Kidney epithelial cell (primary cell): ENCODE results near the gene NOL4L. TPM values are rescaled to one million over a fixed set of nuclear protein-coding genes. Genes with fewer than 3 reads are reported as not detected.
"Not testable (repeated sequence)": the region's sequence is repeated elsewhere in the genome, so short reads cannot be mapped to it uniquely, and the experiment has no call there.

Experiments used
- DNase-seq: peaks from one replicate; pipeline ENCODE4 v3.0.0-alpha.2; 2010; ENCODE audit warnings: low read depth
- H3K27me3 ChIP-seq: 2 replicates; pipeline ENCODE4 v1.6.0; 2011; ENCODE audit warnings: low read length; ENCODE audit not compliant: control insufficient read depth, insufficient read depth
- H3K36me3 ChIP-seq: 2 replicates; pipeline ENCODE4 v1.5.1; 2011; ENCODE audit warnings: low read length; ENCODE audit not compliant: control insufficient read depth, insufficient read depth
- H3K4me3 ChIP-seq: 2 replicates; pipeline ENCODE4 v1.5.1; 2011; ENCODE audit warnings: low read depth, mild to moderate bottlenecking, control low read depth, low read length
- CTCF ChIP-seq: IDR thresholded peaks from 2 replicates; pipeline ENCODE4 v1.5.1; 2011; ENCODE audit warnings: mild to moderate bottlenecking, moderate library complexity, low read length, control low read depth, inconsistent platforms; ENCODE audit not compliant: insufficient read depth, poor library complexity, severe bottlenecking
- total RNA-seq: library from RNA; depleted of rRNA; stranded (reverse); fragments of >200 nt; gene quantifications from 2 replicates; pipeline ENCODE4 v1.2.3, GENCODE V29; 2015

The NOL4L gene
- total RNA-seq, 1 donor from 2014 or later, result 31.4 TPM

DNA sequence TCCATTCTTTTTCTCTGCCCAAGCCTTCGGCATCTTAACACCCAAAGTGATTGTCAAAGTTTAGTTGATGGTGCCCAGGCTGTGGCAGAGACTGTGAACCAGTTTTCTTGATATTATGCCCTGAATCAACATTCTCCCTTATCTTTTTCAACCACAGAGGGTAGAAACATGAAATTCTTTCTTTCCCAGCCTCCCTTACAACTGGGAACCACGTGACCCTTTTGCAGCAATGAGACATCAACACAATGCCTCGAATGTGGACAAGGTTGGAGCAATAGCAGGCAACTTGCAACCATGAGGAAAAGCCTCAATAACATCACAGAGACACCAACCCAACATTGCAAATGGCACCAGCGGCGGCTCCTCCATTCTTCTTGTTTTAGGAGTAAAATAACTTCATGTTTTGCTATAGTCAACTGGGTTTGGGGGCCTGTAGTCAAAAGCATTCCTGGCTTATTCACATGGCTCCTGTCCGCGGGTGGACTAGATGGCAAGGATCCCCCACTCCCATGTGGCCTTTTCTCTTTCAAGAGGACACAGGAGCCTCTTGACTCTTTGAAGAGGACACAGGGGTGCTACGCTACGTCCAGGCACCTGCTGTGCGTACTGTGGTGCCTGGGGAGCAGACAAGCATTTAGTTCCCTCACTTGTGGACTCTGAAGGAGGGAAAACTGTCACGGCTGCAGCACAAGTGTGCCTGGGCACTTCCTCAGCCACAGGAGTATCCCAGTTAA lies 90.5 kb downstream of the NOL4L start:
- TF ChIP-seq CTCF, result no peak
- Histone ChIP-seq H3K4me3 (no peak overlapping the region), H3K36me3 (no peaks in the 10 kb centered on the region), H3K27me3 (no peaks in the 10 kb centered on the region)
- DNase-seq, result no peak

DNA sequence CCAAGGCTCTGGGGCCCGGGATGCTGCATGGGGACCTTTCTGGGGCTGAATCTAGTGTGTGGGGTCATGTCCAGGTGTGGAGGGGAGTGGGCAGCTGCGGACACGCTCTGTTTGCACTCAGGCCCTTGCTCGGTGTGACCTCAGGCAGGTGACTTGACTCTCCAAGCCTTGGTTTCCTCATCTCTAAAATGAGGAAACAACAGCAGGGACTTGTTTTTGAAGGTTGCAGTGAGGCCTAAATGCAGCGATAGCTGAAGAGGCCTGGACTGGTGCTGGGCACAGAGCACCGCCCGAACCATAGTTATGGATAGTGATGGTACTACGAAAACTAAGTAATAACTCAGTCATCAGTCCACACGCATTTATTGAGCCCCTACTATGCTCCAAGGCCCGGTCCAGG lies 91.8 kb downstream of the NOL4L start:
- H3K36me3 ChIP-seq, result no peaks in the 10 kb centered on the region
- no peaks in the 10 kb centered on the region for H3K27me3 ChIP-seq
- TF ChIP-seq CTCF, result no peak
- H3K4me3 ChIP-seq, result no peak overlapping the region
- DNase-seq, result no peak

DNA sequence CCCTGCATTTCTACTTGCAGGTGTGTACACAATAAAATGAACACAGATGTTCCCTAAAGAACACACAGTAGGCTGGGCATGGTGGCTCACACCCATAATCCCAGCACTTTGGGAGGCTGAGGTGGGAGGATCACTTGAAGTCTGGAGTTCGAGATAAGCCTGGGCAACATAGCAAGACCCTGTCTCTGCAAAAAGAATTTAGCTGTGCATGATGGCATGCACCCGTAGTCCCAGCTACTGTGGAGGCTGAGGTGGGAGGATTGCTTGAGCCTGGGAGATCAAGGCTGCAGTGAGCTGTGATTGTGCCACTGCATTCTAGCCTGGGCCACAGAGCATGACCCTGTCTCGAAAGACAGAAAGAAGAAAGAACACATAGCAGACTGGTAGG lies 93.4 kb downstream of the NOL4L start:
- H3K27me3 ChIP-seq, DNase-seq, H3K4me3 ChIP-seq, H3K36me3 ChIP-seq: not testable (repeated sequence)

GRCh38 chr20:32490942-32491763 lies 94.0 kb downstream of the NOL4L start:
- Histone ChIP-seq H3K27me3 (peaks cover 2% of the 10 kb centered on the region), H3K36me3 (no peaks in the 10 kb centered on the region), H3K4me3 (no peak overlapping the region)
- no peak for DNase-seq
- no peak for TF ChIP-seq CTCF

DNA sequence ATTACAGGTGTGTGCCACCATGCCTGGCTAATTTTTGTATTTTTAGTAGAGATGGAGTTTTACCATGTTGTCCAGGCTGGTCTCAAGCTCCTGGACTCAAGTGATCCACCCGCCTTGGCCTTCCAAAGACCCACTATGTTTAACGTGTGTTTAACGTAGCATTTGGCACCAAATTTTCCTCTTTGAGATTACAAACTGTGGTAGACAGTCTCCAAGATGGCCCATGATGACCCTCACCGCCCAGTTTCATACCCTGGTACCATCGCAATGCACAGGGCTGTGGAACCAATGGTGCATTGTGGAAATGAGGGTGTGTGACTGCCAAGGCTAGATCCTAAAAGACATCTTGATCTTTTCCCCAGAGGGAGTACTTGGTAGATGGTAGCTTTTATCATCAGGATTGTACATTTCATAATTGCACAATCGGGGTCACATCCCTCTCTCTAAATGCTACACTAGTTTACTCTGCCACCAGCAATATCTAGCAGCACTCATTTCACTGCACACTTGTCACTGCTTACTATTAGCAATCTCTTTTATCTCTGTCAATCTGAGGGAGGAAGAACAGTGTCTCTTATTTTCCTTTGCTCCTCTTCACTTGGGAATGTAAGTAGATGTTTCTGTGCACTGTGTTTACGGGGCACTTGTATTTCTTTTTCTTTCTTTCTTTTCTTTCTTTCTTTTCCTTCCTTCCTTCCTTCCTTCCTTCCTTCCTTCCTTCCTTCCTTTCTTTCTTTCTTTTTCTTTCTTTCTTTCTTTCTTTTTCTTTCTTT lies 96.9 kb downstream of the NOL4L start:
- peaks cover 3% of the 10 kb centered on the region for H3K27me3 ChIP-seq
- no peak overlapping the region for H3K4me3 ChIP-seq
- no peak for DNase-seq
- no peaks in the 10 kb centered on the region for H3K36me3 ChIP-seq
- TF ChIP-seq CTCF, result no peak

GRCh38 chr20:32487381-32487780 lies 97.8 kb downstream of the NOL4L start:
- DNase-seq, result no peak
- no peak overlapping the region for H3K4me3 ChIP-seq
- peaks cover 3% of the 10 kb centered on the region for H3K27me3 ChIP-seq
- H3K36me3 ChIP-seq, result no peaks in the 10 kb centered on the region
- TF ChIP-seq CTCF, result no peak
